AG09309 (cell line): ENCODE measurements around the gene MCM3AP.

ENCODE experiments used
- DNase-seq: peaks from one replicate; pipeline ENCODE4 v3.0.0-alpha.2; 2010; ENCODE audit warnings: low read depth
- H3K4me3 ChIP-seq: 2 replicates; pipeline ENCODE4 v1.5.1; 2011; ENCODE audit warnings: mild to moderate bottlenecking, low read depth, low read length, moderate library complexity; ENCODE audit not compliant: control insufficient read depth
- TF ChIP-seq, protein P1 (sequence below): IDR thresholded peaks from 2 replicates; pipeline ENCODE4 v1.5.1; 2011; ENCODE audit warnings: mild to moderate bottlenecking, low read depth, low read length, inconsistent platforms; ENCODE audit not compliant: insufficient read depth, control insufficient read depth; ENCODE audit errors: missing control alignments

MCM3AP gene

DNA sequence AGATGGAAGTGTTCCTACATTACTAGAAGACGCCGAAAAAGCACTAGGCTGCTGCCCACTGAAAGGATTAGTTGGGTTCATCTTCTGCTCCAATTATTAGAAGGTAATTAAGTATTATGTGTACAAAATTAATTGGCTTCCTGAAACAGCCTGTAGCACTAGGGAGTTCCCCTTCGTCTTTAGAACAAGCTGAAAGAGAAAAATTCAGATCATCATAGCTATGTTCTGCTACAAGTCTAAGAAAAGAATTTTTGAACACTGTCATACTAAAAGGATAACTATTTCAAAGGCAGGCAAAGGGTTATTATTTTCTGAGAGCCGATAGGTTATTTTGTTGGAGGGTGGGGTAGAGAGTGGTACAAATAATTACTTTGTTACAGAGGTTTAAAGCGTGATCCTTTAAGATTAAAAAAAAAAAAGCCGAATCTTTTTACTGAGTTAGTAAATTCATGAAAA lies at the start of gene MCM3AP:
Gene MCM3AP (minus strand): TSS at position 406 of the 456 bp plus-strand sequence. CDS start 325 bp downstream, at position 81.
- peak within 1 kb of the TSS; percentile 74 for H3K4me3 ChIP-seq
- TF ChIP-seq, protein P1, sequence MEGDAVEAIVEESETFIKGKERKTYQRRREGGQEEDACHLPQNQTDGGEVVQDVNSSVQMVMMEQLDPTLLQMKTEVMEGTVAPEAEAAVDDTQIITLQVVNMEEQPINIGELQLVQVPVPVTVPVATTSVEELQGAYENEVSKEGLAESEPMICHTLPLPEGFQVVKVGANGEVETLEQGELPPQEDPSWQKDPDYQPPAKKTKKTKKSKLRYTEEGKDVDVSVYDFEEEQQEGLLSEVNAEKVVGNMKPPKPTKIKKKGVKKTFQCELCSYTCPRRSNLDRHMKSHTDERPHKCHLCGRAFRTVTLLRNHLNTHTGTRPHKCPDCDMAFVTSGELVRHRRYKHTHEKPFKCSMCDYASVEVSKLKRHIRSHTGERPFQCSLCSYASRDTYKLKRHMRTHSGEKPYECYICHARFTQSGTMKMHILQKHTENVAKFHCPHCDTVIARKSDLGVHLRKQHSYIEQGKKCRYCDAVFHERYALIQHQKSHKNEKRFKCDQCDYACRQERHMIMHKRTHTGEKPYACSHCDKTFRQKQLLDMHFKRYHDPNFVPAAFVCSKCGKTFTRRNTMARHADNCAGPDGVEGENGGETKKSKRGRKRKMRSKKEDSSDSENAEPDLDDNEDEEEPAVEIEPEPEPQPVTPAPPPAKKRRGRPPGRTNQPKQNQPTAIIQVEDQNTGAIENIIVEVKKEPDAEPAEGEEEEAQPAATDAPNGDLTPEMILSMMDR, result no peak
- DNase-seq, result no peak

DNA sequence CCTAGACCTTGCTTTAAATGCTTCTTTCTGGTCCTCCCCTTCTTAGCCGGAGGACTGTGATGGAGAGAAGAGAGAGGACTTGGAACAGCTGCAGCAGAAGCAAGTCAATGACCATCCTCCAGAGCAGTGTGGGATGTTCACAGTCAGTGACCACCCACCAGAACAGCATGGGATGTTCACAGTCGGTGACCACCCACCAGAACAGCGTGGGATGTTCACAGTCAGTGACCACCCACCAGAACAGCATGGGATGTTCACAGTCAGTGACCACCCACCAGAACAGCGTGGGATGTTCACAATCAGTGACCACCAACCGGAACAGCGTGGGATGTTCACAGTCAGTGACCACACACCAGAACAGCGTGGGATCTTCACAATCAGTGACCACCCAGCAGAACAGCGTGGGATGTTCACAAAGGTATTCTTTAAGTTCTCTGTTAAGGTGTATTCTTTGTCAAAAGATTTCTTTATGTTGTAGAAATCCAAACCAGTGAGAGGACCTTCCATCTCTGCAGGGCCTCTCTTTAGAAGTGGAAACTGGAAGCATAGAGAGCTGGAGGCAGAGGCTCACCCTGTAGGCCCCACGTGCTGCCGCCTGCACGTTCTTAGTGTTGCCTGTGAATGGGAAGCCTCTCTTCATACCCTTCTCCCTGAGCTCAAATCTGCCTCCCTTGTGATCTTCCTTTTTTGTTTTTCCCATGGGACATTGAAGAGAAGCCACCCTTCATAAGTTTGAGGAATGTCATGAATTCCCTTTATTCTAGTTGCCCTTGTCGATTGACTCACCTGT lies 49.1 kb upstream of the MCM3AP start:
- DNase-seq, result no peak
- TF ChIP-seq, protein P1, result no peak

DNA sequence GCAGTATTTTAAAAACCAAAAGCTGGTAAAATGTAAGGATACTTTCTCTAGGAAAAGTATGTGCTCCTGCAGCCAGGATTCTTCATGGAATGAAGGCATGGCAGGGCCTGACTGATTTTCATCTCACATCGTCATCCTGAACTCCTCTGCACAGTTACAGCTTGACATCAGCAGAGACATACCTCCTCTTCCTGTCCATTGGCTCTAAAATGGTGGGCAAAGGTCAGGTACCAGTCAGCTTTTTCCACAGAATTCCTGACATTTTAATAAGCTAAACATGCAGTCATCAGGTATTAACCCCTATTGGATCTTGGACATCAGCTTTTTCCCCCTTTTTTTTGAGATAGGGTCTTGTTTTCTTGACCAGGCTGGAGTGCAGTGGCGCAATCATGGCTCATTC lies 44.4 kb upstream of the MCM3AP start:
- H3K4me3 ChIP-seq, result no peak overlapping the region
- DNase-seq, result no peak
- TF ChIP-seq, protein P1, result no peak

More for the DNA sequence above, 49.1 kb upstream of the MCM3AP start:
- H3K4me3 ChIP-seq, result no peak overlapping the region

DNA sequence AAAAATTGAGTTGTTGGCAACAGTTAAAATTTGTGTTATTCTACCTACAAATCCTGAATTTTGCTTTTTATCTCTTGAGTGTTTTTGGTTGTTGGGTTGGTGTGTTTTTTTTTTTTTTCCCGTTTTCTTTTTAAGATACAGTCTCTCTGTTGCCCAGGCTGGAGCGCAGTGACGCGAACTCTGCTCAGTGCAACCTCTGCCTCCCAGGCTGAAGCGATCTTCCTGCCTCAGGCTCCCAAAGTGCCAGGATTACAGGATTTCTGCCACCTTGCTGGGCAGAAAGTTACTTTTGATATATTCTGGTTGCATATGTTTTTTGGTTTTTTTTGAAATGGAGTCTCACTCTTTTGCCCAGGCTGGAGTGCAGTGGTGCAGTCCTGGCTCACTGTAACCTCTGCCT lies 42.7 kb upstream of the MCM3AP start:
- no peak for DNase-seq

DNA sequence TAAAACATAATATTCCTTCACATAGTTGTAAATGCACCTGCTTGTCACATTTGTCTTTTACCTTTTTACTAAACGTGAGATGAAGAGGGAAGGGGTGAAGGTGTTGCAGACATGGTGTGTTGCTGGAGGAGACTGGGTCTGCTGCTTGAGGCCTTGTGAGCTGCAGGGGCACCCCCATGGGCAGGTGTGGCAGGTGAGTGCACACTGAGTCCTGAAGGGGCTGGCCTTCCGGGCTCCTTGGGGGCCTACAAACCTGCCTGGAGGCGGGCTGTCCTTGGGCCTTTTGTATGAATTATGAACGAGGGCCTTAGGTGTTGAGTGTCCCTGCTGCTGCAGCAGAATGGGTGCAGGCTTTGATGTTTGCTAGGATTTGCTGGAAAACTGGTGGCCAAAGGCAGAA lies 42.3 kb upstream of the MCM3AP start:
- H3K4me3 ChIP-seq, result no peak overlapping the region
- TF ChIP-seq, protein P1, result no peak
- no peak for DNase-seq

More for the DNA sequence above, 42.7 kb upstream of the MCM3AP start:
- TF ChIP-seq, protein P1, result no peak
- no peak overlapping the region for H3K4me3 ChIP-seq

DNA sequence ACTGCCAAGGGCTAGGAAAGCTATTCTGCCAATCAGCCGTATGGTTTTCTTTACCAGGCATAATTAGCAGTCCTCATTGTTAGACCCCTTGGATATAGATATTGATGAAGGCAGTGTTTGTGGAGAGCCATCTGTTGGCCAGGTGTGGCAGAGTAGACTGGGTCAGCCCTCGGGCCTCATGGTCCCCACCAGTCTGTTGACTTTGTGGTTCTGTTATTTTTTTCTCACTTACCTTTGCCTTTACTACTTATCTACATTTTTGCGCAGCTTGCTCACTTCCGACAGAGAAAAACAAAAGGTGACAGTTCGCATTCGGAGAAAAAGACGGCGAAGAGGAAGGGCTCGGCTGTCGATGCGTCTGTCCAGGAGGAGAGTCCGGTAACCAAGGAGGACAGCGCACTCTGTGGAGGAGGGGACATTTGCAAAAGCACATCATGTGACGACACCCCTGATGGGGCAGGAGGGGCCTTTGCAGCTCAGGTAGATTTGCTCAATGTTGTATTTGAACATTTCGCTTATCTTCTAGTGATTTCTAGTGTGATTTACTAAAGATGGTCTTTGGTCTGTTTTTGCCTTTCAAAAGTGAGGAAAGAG lies 40.8 kb upstream of the MCM3AP start:
- no peak overlapping the region for H3K4me3 ChIP-seq
- TF ChIP-seq, protein P1, result no peak
- no peak for DNase-seq
